A673 (cell line): ENCODE data around the gene NRXN3.

ENCODE experiments used
- EZH2 ChIP-seq: fragments of 200-600 bp; sonication (generic); IDR thresholded peaks from 2 replicates; pipeline ENCODE4 v1.6.1; 2017; ENCODE audit warnings: borderline replicate concordance, low read depth, mild to moderate bottlenecking, mixed read lengths, antibody characterized with exemption, low read length; ENCODE audit not compliant: poor library complexity, severe bottlenecking
- TF ChIP-seq, protein P1 (sequence below): fragments of 300-800, 200-600 bp; sonication (generic); conservative IDR thresholded peaks from 2 replicates; pipeline ENCODE4 v1.5.1; 2017; ENCODE audit warnings: low read depth, mild to moderate bottlenecking, antibody characterized with exemption, low read length, moderate library complexity, mixed read lengths

DNA sequence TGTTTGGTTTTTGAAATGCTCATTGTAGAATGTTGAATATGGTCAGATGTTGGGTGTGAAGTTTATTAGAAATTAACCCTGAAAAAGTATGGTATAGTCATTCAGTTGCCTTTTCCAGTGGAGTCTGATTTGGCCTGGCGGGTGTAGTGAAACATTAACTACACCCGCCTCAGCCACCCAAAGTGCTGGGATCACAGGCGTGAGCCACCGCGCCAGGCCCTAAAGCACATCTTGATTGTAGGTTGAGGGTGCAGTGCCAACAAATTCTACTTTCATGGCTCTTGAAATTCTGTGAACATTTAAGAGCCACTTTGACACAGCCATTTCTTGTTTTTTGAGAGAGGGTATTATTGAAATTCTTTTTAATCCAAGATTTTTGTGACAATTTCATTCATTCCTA lies 1416.2 kb downstream of the NRXN3 start:
- TF ChIP-seq, protein P1, sequence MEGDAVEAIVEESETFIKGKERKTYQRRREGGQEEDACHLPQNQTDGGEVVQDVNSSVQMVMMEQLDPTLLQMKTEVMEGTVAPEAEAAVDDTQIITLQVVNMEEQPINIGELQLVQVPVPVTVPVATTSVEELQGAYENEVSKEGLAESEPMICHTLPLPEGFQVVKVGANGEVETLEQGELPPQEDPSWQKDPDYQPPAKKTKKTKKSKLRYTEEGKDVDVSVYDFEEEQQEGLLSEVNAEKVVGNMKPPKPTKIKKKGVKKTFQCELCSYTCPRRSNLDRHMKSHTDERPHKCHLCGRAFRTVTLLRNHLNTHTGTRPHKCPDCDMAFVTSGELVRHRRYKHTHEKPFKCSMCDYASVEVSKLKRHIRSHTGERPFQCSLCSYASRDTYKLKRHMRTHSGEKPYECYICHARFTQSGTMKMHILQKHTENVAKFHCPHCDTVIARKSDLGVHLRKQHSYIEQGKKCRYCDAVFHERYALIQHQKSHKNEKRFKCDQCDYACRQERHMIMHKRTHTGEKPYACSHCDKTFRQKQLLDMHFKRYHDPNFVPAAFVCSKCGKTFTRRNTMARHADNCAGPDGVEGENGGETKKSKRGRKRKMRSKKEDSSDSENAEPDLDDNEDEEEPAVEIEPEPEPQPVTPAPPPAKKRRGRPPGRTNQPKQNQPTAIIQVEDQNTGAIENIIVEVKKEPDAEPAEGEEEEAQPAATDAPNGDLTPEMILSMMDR = no peak
- TF ChIP-seq EZH2 = no peak
